ENCODE measurements around the gene PUS10. TPM values are rescaled to one million over a fixed set of nuclear protein-coding genes. Genes with fewer than 3 reads are reported as not detected.

The PUS10 gene
- total and polyA plus RNA-seq, 2 of the 8 experiments (the other 6 are each of a cell fraction or from before 2014, with no cell fraction given), result 1.3 to 3.1 TPM

DNA sequence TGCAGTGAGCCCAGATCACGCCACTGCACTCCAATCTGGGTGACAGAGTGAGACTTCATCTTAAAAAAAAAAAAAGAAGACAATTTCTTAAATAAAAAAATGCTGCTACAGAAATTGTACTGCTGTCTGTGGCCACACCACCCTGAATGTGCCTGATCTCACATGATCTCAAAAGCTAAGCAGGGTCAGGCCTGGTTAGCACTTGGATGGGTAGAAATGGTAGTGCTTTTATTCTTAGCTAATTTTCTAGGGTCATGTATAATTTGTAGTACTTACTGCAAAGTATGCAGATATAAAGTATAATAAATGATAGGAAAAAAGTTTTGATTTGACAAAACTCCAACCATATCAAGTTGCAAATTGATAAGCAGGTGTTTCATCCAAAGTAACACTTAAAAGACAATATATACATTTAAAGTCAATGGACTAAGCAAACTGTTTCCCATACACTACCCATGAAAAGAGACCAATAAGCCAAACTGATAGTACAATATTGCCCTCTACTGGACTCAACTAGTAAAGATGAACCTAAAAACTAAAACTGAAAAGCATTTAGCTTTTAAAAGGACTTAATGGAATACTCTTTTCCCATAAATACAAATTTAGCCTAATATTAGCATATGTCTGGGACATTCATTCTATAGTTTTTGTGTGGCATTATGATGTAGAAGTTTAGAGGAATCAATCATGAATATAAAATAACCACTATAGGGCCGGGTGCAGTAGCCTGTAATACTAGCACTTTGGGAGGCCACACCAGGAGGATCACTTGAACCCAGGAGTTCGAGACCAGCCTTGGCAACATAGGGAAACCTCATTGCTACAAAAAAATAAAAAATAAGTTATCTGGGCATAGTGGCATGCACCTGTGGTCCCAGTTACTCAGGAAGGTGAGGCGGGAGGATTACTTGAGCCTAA, 19.2 kb downstream of the PUS10 start:
- no peak overlapping the region for H2BK5ac ChIP-seq (ENCODE audit: low read depth, low read length)
- no peaks in the 10 kb centered on the region for H3K79me1 ChIP-seq (ENCODE audit: low read depth, low read length)
- DNase-seq (ENCODE audit: low read depth in 1 of 2, low spot score in 2 of 2), result no peak
- no peak for FAIRE-seq
- H4K8ac ChIP-seq (ENCODE audit: extremely low read depth, insufficient read depth, low read length), result no peak overlapping the region
- H2AFZ ChIP-seq (ENCODE audit: low read length), result no peak overlapping the region
- no peak overlapping the region for H2BK120ac ChIP-seq (replicated peaks; ENCODE audit: low read depth, low read length)
- H4K5ac ChIP-seq (ENCODE audit: insufficient read length, low read depth, low read length), result no peak overlapping the region
- H3K79me2 ChIP-seq (ENCODE audit: control insufficient read depth in 1 of 2, insufficient read depth in 2 of 2, low read length in 2 of 2), result no peaks in the 10 kb centered on the region
- no peaks in the 10 kb centered on the region for H4K20me1 ChIP-seq (replicated peaks in 1 of 2; ENCODE audit: control insufficient read depth in 1 of 2, insufficient read depth in 2 of 2, low read length in 2 of 2)
- no peak overlapping the region for H2BK12ac ChIP-seq (ENCODE audit: low read depth, low read length)
- H3K36me3 ChIP-seq (ENCODE audit: control insufficient read depth in 2 of 4, insufficient read depth in 4 of 4, low read length in 3 of 4), result no peaks in the 10 kb centered on the region
- WGBS, 2 experiments (ENCODE audit: extremely low coverage in 1 of 2, insufficient coverage in 1 of 2, insufficient read length in 1 of 2, insufficient replicate concordance in 2 of 2, low coverage in 1 of 2, low lambda C conversion rate in 2 of 2, missing lambda C conversion rate in 1 of 2), result 58% methylated on average over 4 of the region's 4 CpGs; no CpG with 5 or more reads in 1 of the 2 experiments
- ChIA-PET POLR2A (ENCODE audit: partially characterized antibody) (interaction anchor here (1.0 to 1.3 kb wide), 3 partner anchors 18 to 291 kb away, joined by 3 to 4 read pairs (median 3); no protein-coding TSS in a partner anchor), CTCF (ENCODE audit: partially characterized antibody) (interaction anchor here (0.6 to 5.5 kb wide), 34 partner anchors 8 to 301 kb away, joined by 3 to 69 read pairs (median 4); no protein-coding TSS in a partner anchor)
- H3K4ac ChIP-seq (replicated peaks; ENCODE audit: insufficient read length, low read depth, low read length), result no peak overlapping the region
- no peak overlapping the region for H2BK15ac ChIP-seq (ENCODE audit: low read length)
- H2BK20ac ChIP-seq (ENCODE audit: low read length), result no peak overlapping the region
- H3K4me3 ChIP-seq (ENCODE audit: extremely low read depth in 1 of 4, insufficient read depth in 2 of 4, low read depth in 3 of 4, low read length in 4 of 4), result no peak overlapping the region
- H2AK5ac ChIP-seq (ENCODE audit: low read depth, low read length), result no peak overlapping the region
- peaks cover 0 to under 1% of the 10 kb centered on the region in 2 experiments; a peak in 1 of 4 replicates for H3K9me3 ChIP-seq (ENCODE audit: insufficient read depth in 2 of 2, low read depth in 1 of 2, low read length in 1 of 2)
- no peak overlapping the region for H3K56ac ChIP-seq (replicated peaks; ENCODE audit: insufficient read length, low read depth, low read length)
- no peak overlapping the region for H3K23ac ChIP-seq (ENCODE audit: insufficient read length)
- H3K4me1 ChIP-seq (replicated peaks in 1 of 4; ENCODE audit: control insufficient read depth in 3 of 4, insufficient read depth in 4 of 4, low read length in 3 of 4), result no peaks in the 10 kb centered on the region
- H3K23me2 ChIP-seq (ENCODE audit: low read depth, low read length), result no peaks in the 10 kb centered on the region
- no peaks in the 10 kb centered on the region for H3K27me3 ChIP-seq (replicated peaks in 1 of 4; ENCODE audit: control insufficient read depth in 3 of 4, extremely low read depth in 1 of 4, insufficient read depth in 3 of 4, low read length in 3 of 4)
- no peak overlapping the region for H3K4me2 ChIP-seq (ENCODE audit: insufficient read depth in 1 of 2, low read depth in 2 of 2, low read length in 2 of 2)
- H3K27ac ChIP-seq (ENCODE audit: low read depth, low read length), result no peak overlapping the region
- H3K14ac ChIP-seq (ENCODE audit: insufficient read length), result no peak overlapping the region
- H3K9ac ChIP-seq (replicated peaks in 1 of 4; ENCODE audit: extremely low read depth in 1 of 4, low read depth in 3 of 4, low read length in 3 of 4), result no peak overlapping the region
- no peak overlapping the region for H4K91ac ChIP-seq (replicated peaks; ENCODE audit: insufficient read length, low read length)
- no peak overlapping the region for H3K18ac ChIP-seq (ENCODE audit: extremely low read depth, low read length)
- TF ChIP-seq ASH2L (IDR thresholded peaks at IDR 0.05; ENCODE audit: low read length) (no peak), EP300 (IDR thresholded peaks at IDR 0.05; ENCODE audit: borderline replicate concordance in 1 of 2, low read depth in 2 of 2, low read length in 2 of 2) (no peak), KDM4A (IDR thresholded peaks at IDR 0.05; ENCODE audit: low read depth, low read length, severe bottlenecking) (no peak), TEAD4 (IDR thresholded peaks at IDR 0.05; ENCODE audit: low read depth, low read length) (no peak), TBP (IDR thresholded peaks at IDR 0.05; ENCODE audit: low read depth, low read length) (no peak), CTBP2 (IDR thresholded peaks at IDR 0.05; ENCODE audit: borderline replicate concordance, insufficient read depth, insufficient read length, low read length) (no peak), NRF1 (IDR thresholded peaks at IDR 0.05; ENCODE audit: low read depth, low read length) (no peak), HDAC6 (IDR thresholded peaks at IDR 0.05; ENCODE audit: low read depth, low read length) (no peak)
- TF ChIP-seq, protein P1, sequence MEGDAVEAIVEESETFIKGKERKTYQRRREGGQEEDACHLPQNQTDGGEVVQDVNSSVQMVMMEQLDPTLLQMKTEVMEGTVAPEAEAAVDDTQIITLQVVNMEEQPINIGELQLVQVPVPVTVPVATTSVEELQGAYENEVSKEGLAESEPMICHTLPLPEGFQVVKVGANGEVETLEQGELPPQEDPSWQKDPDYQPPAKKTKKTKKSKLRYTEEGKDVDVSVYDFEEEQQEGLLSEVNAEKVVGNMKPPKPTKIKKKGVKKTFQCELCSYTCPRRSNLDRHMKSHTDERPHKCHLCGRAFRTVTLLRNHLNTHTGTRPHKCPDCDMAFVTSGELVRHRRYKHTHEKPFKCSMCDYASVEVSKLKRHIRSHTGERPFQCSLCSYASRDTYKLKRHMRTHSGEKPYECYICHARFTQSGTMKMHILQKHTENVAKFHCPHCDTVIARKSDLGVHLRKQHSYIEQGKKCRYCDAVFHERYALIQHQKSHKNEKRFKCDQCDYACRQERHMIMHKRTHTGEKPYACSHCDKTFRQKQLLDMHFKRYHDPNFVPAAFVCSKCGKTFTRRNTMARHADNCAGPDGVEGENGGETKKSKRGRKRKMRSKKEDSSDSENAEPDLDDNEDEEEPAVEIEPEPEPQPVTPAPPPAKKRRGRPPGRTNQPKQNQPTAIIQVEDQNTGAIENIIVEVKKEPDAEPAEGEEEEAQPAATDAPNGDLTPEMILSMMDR (IDR thresholded peaks at IDR 0.05; ENCODE audit: control extremely low read depth in 1 of 3, insufficient read depth in 1 of 3, low read depth in 1 of 3, low read length in 3 of 3), result peak in 2 of 3 experiments; percentile 23 to 55; a peak in 2 of 4 replicates
